ENCODE results near the gene MAJIN. TPM values are rescaled to one million over a fixed set of nuclear protein-coding genes. Genes with fewer than 3 reads are reported as not detected.

MAJIN gene
- polyA plus RNA-seq, 1 of the 3 experiments (the other 2 are of a cell fraction) = not detected

GRCh38 chr11:64897381-64898075, 74.4 kb downstream of the MAJIN start:
- ChIA-PET POLR2A (interaction anchor here (0.6 kb wide), 1 partner anchor 17 kb away, joined by 5 read pairs; no protein-coding TSS in a partner anchor), CTCF (interaction anchor here (0.9 to 26.7 kb wide), 3 partner anchors 10 to 50 kb away, joined by 3 to 530 read pairs (median 21); partner anchors contain the start of gene CDC42BPG)
- no peaks in the 10 kb centered on the region for H3F3A ChIP-seq (replicated peaks; ENCODE audit: insufficient read depth)
- H3K9ac ChIP-seq = no peak overlapping the region
- peaks cover 0 to 3% of the 10 kb centered on the region in 2 experiments; a peak in 1 of 4 replicates for H3K4me1 ChIP-seq (ENCODE audit: control insufficient read depth in 1 of 2, insufficient read depth in 2 of 2, low read depth in 1 of 2, low read length in 1 of 2)
- H3K9me3 ChIP-seq = no peaks in the 10 kb centered on the region
- DNase-seq = no peak
- 97% methylated on average over 6 of the region's 19 CpGs for WGBS (ENCODE audit: low lambda C conversion rate)
- H3K79me2 ChIP-seq (ENCODE audit: insufficient read depth) = no peaks in the 10 kb centered on the region
- H3K27ac ChIP-seq (ENCODE audit: low read depth in 2 of 2, low read length in 1 of 2) = no peak overlapping the region
- no peak overlapping the region for H2AFZ ChIP-seq (ENCODE audit: low read depth)
- TF ChIP-seq CHD2 (IDR thresholded peaks at IDR 0.05; ENCODE audit: low read length, partially characterized antibody) (no peak), TEAD4 (IDR thresholded peaks at IDR 0.05; ENCODE audit: borderline replicate concordance, insufficient read depth) (no peak), ZBTB33 (IDR thresholded peaks at IDR 0.05; ENCODE audit: borderline replicate concordance, low read depth) (no peak), ELF1 (IDR thresholded peaks at IDR 0.05) (no peak), FOXM1 (IDR thresholded peaks at IDR 0.05; ENCODE audit: low read depth) (no peak), MXI1 (IDR thresholded peaks at IDR 0.05; ENCODE audit: low read depth, low read length) (no peak), MEF2A (IDR thresholded peaks at IDR 0.05; ENCODE audit: borderline replicate concordance, low read depth) (no peak), GATA2 (CRISPR knock-in tag; IDR thresholded peaks at IDR 0.05) (no peak), GABPA (IDR thresholded peaks at IDR 0.05; ENCODE audit: low read depth) (no peak), FOSL2 (IDR thresholded peaks at IDR 0.05; ENCODE audit: borderline replicate concordance, low read depth) (no peak)
- no peaks in the 10 kb centered on the region for H4K20me1 ChIP-seq (ENCODE audit: insufficient read depth)
- no peak overlapping the region for H3K4me2 ChIP-seq
- H3K9me2 ChIP-seq = no peaks in the 10 kb centered on the region
- H3K4me3 ChIP-seq (ENCODE audit: low read depth in 2 of 2, low read length in 1 of 2) = no peak overlapping the region
- H3K36me3 ChIP-seq (replicated peaks in 1 of 2; ENCODE audit: control insufficient read depth in 1 of 2, insufficient read depth in 2 of 2, low read length in 1 of 2) = peaks cover 0 to 19% of the 10 kb centered on the region in 2 experiments
- H3K27me3 ChIP-seq (ENCODE audit: insufficient read depth) = no peaks in the 10 kb centered on the region

- no peak overlapping the region for H2AFZ ChIP-seq (ENCODE audit: low read depth)
- no peak overlapping the region for H3K27ac ChIP-seq (ENCODE audit: low read depth in 2 of 2, low read length in 1 of 2)
- ChIA-PET CTCF (interaction anchor here (0.9 to 26.7 kb wide), 4 partner anchors 9 to 49 kb away, joined by 3 to 530 read pairs (median 26); partner anchors contain the start of gene CDC42BPG), POLR2A (no interaction called here)
- no peaks in the 10 kb centered on the region for H3K9me3 ChIP-seq
- H3F3A ChIP-seq (replicated peaks; ENCODE audit: insufficient read depth) = no peaks in the 10 kb centered on the region
- peaks cover 0 to 3% of the 10 kb centered on the region in 2 experiments; a peak in 1 of 4 replicates for H3K4me1 ChIP-seq (ENCODE audit: control insufficient read depth in 1 of 2, insufficient read depth in 2 of 2, low read depth in 1 of 2, low read length in 1 of 2)
- WGBS (ENCODE audit: low lambda C conversion rate) = 95% methylated on average over 7 of the region's 14 CpGs
- H3K27me3 ChIP-seq (ENCODE audit: insufficient read depth) = no peaks in the 10 kb centered on the region
- H3K4me2 ChIP-seq = no peak overlapping the region
- H4K20me1 ChIP-seq (ENCODE audit: insufficient read depth) = no peaks in the 10 kb centered on the region
- no peaks in the 10 kb centered on the region for H3K79me2 ChIP-seq (ENCODE audit: insufficient read depth)
- TF ChIP-seq JUND (IDR thresholded peaks at IDR 0.05) = no peak
- no peak for TF ChIP-seq TAF1 (IDR thresholded peaks at IDR 0.05; ENCODE audit: borderline replicate concordance, low read depth, low read length)
- no peak overlapping the region for H3K9ac ChIP-seq
- H3K9me2 ChIP-seq = no peaks in the 10 kb centered on the region
- H3K36me3 ChIP-seq (replicated peaks in 1 of 2; ENCODE audit: control insufficient read depth in 1 of 2, insufficient read depth in 2 of 2, low read length in 1 of 2) = peaks cover 0 to 14% of the 10 kb centered on the region in 2 experiments
- no peak for DNase-seq
- no peak overlapping the region for H3K4me3 ChIP-seq (ENCODE audit: low read depth in 2 of 2, low read length in 1 of 2)
Measured at GRCh38 chr11:64896448-64897022, 75.4 kb downstream of the MAJIN start.

All from SK-N-SH (cell line).